ENCODE data around the gene UBR3.

The UBR3 gene

GRCh38 chr2:170044751-170045478 lies 217.7 kb downstream of the UBR3 start:
- Histone ChIP-seq H3K4me3 (ENCODE audit: low read depth in 1 of 2, low read length in 1 of 2) (no peak overlapping the region), H3K4me1 (ENCODE audit: control insufficient read depth in 1 of 2, insufficient read depth in 1 of 2, low read depth in 1 of 2, low read length in 1 of 2) (no peaks in the 10 kb centered on the region)
- TF ChIP-seq, protein P1, sequence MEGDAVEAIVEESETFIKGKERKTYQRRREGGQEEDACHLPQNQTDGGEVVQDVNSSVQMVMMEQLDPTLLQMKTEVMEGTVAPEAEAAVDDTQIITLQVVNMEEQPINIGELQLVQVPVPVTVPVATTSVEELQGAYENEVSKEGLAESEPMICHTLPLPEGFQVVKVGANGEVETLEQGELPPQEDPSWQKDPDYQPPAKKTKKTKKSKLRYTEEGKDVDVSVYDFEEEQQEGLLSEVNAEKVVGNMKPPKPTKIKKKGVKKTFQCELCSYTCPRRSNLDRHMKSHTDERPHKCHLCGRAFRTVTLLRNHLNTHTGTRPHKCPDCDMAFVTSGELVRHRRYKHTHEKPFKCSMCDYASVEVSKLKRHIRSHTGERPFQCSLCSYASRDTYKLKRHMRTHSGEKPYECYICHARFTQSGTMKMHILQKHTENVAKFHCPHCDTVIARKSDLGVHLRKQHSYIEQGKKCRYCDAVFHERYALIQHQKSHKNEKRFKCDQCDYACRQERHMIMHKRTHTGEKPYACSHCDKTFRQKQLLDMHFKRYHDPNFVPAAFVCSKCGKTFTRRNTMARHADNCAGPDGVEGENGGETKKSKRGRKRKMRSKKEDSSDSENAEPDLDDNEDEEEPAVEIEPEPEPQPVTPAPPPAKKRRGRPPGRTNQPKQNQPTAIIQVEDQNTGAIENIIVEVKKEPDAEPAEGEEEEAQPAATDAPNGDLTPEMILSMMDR (IDR thresholded peaks at IDR 0.05), result no peak

DNA sequence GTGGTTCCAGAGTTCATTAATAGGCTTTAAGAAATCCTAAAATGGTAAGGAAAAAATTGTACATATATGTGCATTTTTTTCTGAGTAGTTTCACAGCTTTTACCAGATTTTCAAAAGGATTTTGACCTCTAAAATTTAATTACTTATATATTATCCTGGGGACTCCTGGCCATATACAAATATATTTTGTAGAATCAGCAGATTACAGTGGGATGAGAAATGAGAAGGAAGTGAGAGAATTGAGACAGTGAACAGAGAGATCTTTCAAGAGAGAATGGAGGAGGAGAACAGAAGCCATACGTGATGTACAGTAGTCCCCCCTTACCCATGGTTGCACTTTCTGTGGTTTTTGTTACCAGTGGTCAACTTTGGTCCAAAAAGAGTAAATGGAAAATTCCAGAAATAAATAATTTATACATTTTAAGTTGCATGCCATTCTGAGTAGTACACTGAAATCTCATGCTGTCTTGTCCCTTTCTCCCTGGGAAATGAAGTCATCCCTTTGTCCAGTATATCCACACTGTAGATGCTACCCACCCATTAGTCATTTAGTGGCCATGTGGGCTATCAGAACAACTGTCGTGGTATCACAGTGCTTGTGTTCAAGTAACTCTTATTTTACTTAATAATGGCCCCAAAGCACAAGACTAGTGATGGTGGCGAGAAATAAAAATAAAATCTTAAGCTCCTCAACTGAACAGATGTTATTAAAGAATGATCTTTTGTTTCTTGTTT lies 220.2 kb downstream of the UBR3 start:
- H3K36me3 ChIP-seq, result no peaks in the 10 kb centered on the region
- H3K9me3 ChIP-seq, result no peaks in the 10 kb centered on the region
- no peak overlapping the region for H3K4me3 ChIP-seq (ENCODE audit: low read depth in 1 of 2, low read length in 1 of 2)
- no peaks in the 10 kb centered on the region for H3K4me1 ChIP-seq (ENCODE audit: control insufficient read depth in 1 of 2, insufficient read depth in 1 of 2, low read depth in 1 of 2, low read length in 1 of 2)
- no peak overlapping the region for H3K27ac ChIP-seq
- H3K27me3 ChIP-seq, result no peaks in the 10 kb centered on the region
- TF ChIP-seq, protein P1 (IDR thresholded peaks at IDR 0.05), result no peak

More at GRCh38 chr2:170044751-170045478, 217.7 kb downstream of the UBR3 start:
- no peaks in the 10 kb centered on the region for H3K36me3 ChIP-seq
- H3K27me3 ChIP-seq, result no peaks in the 10 kb centered on the region
- H3K9me3 ChIP-seq, result no peaks in the 10 kb centered on the region
- H3K27ac ChIP-seq, result no peak overlapping the region

DNA sequence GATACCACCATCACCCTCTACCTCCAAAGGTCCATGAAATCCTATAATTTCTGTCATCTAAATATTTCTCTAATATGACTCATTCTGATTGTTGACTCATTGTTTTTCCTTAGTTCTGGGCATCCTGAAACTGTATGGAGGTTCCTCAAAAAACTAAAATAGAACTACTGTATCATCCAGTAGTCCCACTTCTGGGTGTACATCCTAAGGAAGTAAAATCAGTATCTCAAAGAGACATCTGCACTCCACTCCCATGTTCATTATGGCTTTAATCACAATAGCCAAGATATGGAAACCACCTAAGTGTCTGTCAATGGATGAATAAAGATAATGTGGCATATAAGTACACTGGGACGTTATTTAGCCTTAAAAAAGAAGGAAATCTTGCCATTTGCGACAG lies 224.9 kb downstream of the UBR3 start:
- Histone ChIP-seq H3K9me3 (no peaks in the 10 kb centered on the region), H3K36me3 (peaks cover 13% of the 10 kb centered on the region), H3K27me3 (no peaks in the 10 kb centered on the region), H3K27ac (no peak overlapping the region), H3K4me3 (ENCODE audit: low read depth in 1 of 2, low read length in 1 of 2) (no peak overlapping the region), H3K4me1 (ENCODE audit: control insufficient read depth in 1 of 2, insufficient read depth in 1 of 2, low read depth in 1 of 2, low read length in 1 of 2) (no peaks in the 10 kb centered on the region)
- TF ChIP-seq, protein P1 (IDR thresholded peaks at IDR 0.05), result no peak

GRCh38 chr2:170054997-170055396 lies 227.7 kb downstream of the UBR3 start:
- Histone ChIP-seq H3K4me3 (ENCODE audit: low read depth in 1 of 2, low read length in 1 of 2) (no peak overlapping the region), H3K27ac (no peak overlapping the region), H3K27me3 (no peaks in the 10 kb centered on the region), H3K9me3 (no peaks in the 10 kb centered on the region), H3K4me1 (ENCODE audit: control insufficient read depth in 1 of 2, insufficient read depth in 1 of 2, low read depth in 1 of 2, low read length in 1 of 2) (no peaks in the 10 kb centered on the region), H3K36me3 (peaks cover 13% of the 10 kb centered on the region)
- TF ChIP-seq, protein P1 (IDR thresholded peaks at IDR 0.05), result no peak

DNA sequence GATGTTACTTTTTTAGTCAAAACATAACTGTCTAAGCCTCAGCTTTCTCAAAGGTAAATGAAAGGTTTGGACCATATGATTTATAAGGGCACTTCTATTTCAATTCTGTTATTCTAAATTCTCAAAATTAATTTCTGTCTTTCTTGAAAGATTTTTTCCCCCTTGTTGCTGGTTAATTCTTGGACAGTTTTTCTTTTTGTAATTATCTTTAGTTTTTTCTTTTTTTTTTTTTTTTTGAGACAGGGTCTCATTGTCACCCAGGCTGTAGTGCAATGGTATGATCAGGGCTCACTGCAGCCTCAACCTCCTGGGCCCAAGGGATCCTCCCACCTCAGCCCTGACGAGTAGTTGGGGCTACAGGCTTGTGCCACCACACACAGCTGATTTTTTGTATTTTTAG lies 229.6 kb downstream of the UBR3 start:
- H3K4me1 ChIP-seq (ENCODE audit: control insufficient read depth in 1 of 2, insufficient read depth in 1 of 2, low read depth in 1 of 2, low read length in 1 of 2), result no peaks in the 10 kb centered on the region
- no peak overlapping the region for H3K27ac ChIP-seq
- H3K4me3 ChIP-seq (ENCODE audit: low read depth in 1 of 2, low read length in 1 of 2), result no peak overlapping the region
- H3K9me3 ChIP-seq, result no peaks in the 10 kb centered on the region
- peaks cover 22% of the 10 kb centered on the region for H3K36me3 ChIP-seq
- TF ChIP-seq, protein P1 (IDR thresholded peaks at IDR 0.05), result no peak
- no peaks in the 10 kb centered on the region for H3K27me3 ChIP-seq

Data from neutrophil (primary cell).